Hepatocyte (in vitro differentiated cells): ENCODE data around the gene AAK1. TPM values are rescaled to one million over a fixed set of nuclear protein-coding genes. Genes with fewer than 3 reads are reported as not detected.

Experiments used
- DNase-seq: peaks from one replicate; pipeline ENCODE4 v3.0.0-alpha.2; 2016; ENCODE audit warnings: low spot score
- H2AFZ ChIP-seq: fragments of 200-600 bp; sonication (generic); 2 replicates; pipeline ENCODE4 v1.6.0; 2016; ENCODE audit warnings: antibody characterized with exemption, mild to moderate bottlenecking
- H3K27ac ChIP-seq: fragments of 200-600 bp; sonication (generic); 2 replicates; pipeline ENCODE4 v1.5.1; 2016; ENCODE audit warnings: mild to moderate bottlenecking
- H3K27me3 ChIP-seq: fragments of 200-600 bp; sonication (generic); 2 replicates; pipeline ENCODE4 v1.6.1; 2016
- H3K36me3 ChIP-seq: fragments of 200-600 bp; sonication (generic); replicated peaks from 2 replicates; pipeline ENCODE4 v1.5.1; 2016; ENCODE audit warnings: low read depth; ENCODE audit not compliant: insufficient read depth
- H3K4me1 ChIP-seq: fragments of 200-600 bp; sonication (generic); 2 replicates; pipeline ENCODE4 v1.5.1; 2016; ENCODE audit warnings: mild to moderate bottlenecking, moderate library complexity; ENCODE audit not compliant: insufficient read depth
- H3K4me2 ChIP-seq: fragments of 200-600 bp; sonication (generic); 2 replicates; pipeline ENCODE4 v1.6.0; 2016
- H3K4me3 ChIP-seq: fragments of 200-600 bp; sonication (generic); 2 replicates; pipeline ENCODE4 v1.5.1; 2016; ENCODE audit warnings: mild to moderate bottlenecking
- H3K79me2 ChIP-seq: fragments of 200-600 bp; sonication (generic); 2 replicates; pipeline ENCODE4 v1.6.0; 2017; ENCODE audit warnings: mild to moderate bottlenecking
- H3K9me2 ChIP-seq: fragments of 200-600 bp; sonication (generic); replicated peaks from 2 replicates; pipeline ENCODE4 v1.6.0; 2017; ENCODE audit warnings: mild to moderate bottlenecking; ENCODE audit not compliant: insufficient read depth
- H3K9me3 ChIP-seq: fragments of 200-600 bp; sonication (generic); 2 replicates; pipeline ENCODE4 v1.5.1; 2016; ENCODE audit warnings: low read depth, mild to moderate bottlenecking
- H4K20me1 ChIP-seq: fragments of 200-600 bp; sonication (generic); 2 replicates; pipeline ENCODE4 v1.6.0; 2016; ENCODE audit warnings: mild to moderate bottlenecking; ENCODE audit not compliant: insufficient read depth, poor library complexity, severe bottlenecking
- EZH2 ChIP-seq: fragments of 200-600 bp; sonication (generic); IDR thresholded peaks from 2 replicates; pipeline ENCODE4 v1.6.1; 2016; ENCODE audit warnings: antibody characterized with exemption, mild to moderate bottlenecking, borderline replicate concordance
- EZH2phosphoT487 ChIP-seq: fragments of 200-600 bp; sonication (generic); IDR thresholded peaks from one replicate; pipeline ENCODE4 v1.6.1; 2018; ENCODE audit warnings: antibody characterized with exemption, mild to moderate bottlenecking, low read depth, moderate library complexity; ENCODE audit not compliant: unreplicated experiment, severe bottlenecking
- WGBS: methylation state at CpG from one replicate; pipeline ENCODE4 v1.1.6; 2016; ENCODE audit warnings: low lambda C conversion rate; ENCODE audit errors: missing lambda C conversion rate; 5-methylcytosine and 5-hydroxymethylcytosine counted together
- polyA plus RNA-seq: library from polyadenylated mRNA; unstranded; fragments of >200 nt; fragmentation: Nextera tagmentation; extraction: Ambion mirVana; gene quantifications from 2 replicates; pipeline ENCODE4 v1.2.1, GENCODE V29; 2016
- total RNA-seq: library from RNA; depleted of rRNA; stranded (reverse); fragments of >200 nt; gene quantifications from 2 replicates; pipeline ENCODE4 v1.2.3, GENCODE V29; 2014
- TF ChIP-seq, protein P1 (sequence below): fragments of 200-600 bp; sonication (generic); IDR thresholded peaks from 2 replicates; pipeline ENCODE4 v1.5.1; 2016; ENCODE audit warnings: antibody characterized with exemption, mild to moderate bottlenecking; ENCODE audit not compliant: poor library complexity

Gene AAK1
- total and polyA plus RNA-seq, 2 experiments from 2014 or later, result 30.1 to 30.8 TPM

DNA sequence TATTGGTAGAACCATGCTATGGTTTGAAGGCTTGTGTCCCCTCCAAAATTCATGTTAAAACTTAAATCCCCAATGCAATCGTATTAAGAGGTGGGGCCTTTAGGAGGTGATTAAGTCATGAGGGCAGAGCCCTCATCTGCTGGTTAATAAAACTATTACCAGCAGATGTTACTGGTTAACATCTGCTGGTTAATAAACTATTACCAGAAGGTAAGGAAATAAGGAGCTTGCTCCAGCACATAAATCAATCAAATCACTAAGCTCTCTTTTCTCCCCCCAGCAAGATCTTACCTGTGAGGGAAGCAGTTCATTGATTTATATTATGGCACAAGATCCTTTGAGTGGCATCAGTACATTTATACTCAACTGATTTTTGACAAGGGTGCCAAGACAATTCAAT is 96.9 kb downstream of the AAK1 start:
- DNase-seq, result no peak
- no peak overlapping the region for H3K4me3 ChIP-seq
- H3K4me2 ChIP-seq, result no peak overlapping the region
- no peaks in the 10 kb centered on the region for H3K9me2 ChIP-seq
- H3K36me3 ChIP-seq, result no peaks in the 10 kb centered on the region
- H4K20me1 ChIP-seq, result no peaks in the 10 kb centered on the region
- TF ChIP-seq EZH2phosphoT487, result no peak
- TF ChIP-seq, protein P1, sequence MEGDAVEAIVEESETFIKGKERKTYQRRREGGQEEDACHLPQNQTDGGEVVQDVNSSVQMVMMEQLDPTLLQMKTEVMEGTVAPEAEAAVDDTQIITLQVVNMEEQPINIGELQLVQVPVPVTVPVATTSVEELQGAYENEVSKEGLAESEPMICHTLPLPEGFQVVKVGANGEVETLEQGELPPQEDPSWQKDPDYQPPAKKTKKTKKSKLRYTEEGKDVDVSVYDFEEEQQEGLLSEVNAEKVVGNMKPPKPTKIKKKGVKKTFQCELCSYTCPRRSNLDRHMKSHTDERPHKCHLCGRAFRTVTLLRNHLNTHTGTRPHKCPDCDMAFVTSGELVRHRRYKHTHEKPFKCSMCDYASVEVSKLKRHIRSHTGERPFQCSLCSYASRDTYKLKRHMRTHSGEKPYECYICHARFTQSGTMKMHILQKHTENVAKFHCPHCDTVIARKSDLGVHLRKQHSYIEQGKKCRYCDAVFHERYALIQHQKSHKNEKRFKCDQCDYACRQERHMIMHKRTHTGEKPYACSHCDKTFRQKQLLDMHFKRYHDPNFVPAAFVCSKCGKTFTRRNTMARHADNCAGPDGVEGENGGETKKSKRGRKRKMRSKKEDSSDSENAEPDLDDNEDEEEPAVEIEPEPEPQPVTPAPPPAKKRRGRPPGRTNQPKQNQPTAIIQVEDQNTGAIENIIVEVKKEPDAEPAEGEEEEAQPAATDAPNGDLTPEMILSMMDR, result no peak
- no peak for TF ChIP-seq EZH2
- peaks cover 46% of the 10 kb centered on the region for H3K79me2 ChIP-seq
- H3K27me3 ChIP-seq, result no peaks in the 10 kb centered on the region
- H3K9me3 ChIP-seq, result no peaks in the 10 kb centered on the region
- no peak overlapping the region for H3K27ac ChIP-seq
- 96% methylated on average over 1 of the region's 1 CpG for WGBS
- peaks cover 4% of the 10 kb centered on the region for H3K4me1 ChIP-seq
- no peak overlapping the region for H2AFZ ChIP-seq

DNA sequence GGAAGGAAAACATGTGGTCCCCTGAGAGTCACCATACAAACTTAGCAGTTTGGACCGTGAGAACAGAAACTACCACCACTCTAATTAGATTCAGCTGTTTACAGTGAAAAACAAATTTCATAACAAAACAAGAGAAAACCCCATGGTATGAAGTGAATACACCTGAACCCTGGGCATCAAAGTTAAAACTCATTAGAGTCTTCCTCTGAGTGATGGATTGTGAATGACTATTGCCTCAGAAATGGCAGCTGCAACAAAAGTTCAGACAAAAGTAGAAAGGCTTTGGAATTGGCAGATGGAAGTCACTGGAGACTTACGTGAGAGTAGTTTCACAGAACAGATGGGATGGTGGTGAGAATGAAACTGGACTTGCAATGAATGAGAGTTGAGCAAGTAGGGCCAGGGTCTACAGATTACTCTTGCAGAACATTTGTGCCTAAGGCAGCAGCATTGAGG is 98.0 kb downstream of the AAK1 start:
- Histone ChIP-seq H3K9me2 (no peaks in the 10 kb centered on the region), H3K36me3 (no peaks in the 10 kb centered on the region), H3K4me3 (no peak overlapping the region), H3K27me3 (no peaks in the 10 kb centered on the region), H3K4me1 (peaks cover 4% of the 10 kb centered on the region), H3K79me2 (peaks cover 38% of the 10 kb centered on the region), H3K27ac (no peak overlapping the region), H2AFZ (no peak overlapping the region), H3K4me2 (no peak overlapping the region), H4K20me1 (no peaks in the 10 kb centered on the region), H3K9me3 (no peaks in the 10 kb centered on the region)
- 95% methylated on average over 2 of the region's 2 CpGs for WGBS
- TF ChIP-seq EZH2 (no peak), EZH2phosphoT487 (no peak)
- TF ChIP-seq, protein P1, result no peak
- no peak for DNase-seq

DNA sequence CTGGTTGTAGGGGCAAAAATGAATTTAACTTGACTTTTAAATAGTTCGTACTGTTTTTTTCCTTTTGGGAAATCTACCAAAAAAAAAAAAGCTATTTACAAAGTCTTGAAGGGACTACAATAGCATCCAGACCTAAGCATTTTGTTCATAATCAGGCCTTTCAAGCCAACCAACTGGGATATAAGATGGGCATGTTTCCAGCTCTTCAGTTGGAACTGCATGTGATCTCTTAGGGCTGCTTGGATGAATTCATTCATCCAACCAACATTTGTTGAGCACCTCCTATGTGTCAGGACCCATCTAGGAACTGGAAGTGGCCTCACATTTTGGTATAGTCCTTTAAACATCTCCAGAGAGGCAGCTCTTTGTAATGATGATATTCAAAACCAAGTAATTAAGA is 98.6 kb downstream of the AAK1 start:
- Histone ChIP-seq H2AFZ (no peak overlapping the region), H3K9me2 (no peaks in the 10 kb centered on the region), H3K4me1 (peaks cover 4% of the 10 kb centered on the region), H3K27ac (no peak overlapping the region), H3K79me2 (peaks cover 37% of the 10 kb centered on the region), H3K9me3 (no peaks in the 10 kb centered on the region), H3K36me3 (no peaks in the 10 kb centered on the region), H3K4me2 (no peak overlapping the region), H3K27me3 (no peaks in the 10 kb centered on the region), H4K20me1 (no peaks in the 10 kb centered on the region), H3K4me3 (no peak overlapping the region)
- no peak for DNase-seq
- TF ChIP-seq EZH2phosphoT487, result no peak
- TF ChIP-seq, protein P1, result no peak
- no peak for TF ChIP-seq EZH2
- WGBS, result 100% methylated on average over 1 of the region's 1 CpG

DNA sequence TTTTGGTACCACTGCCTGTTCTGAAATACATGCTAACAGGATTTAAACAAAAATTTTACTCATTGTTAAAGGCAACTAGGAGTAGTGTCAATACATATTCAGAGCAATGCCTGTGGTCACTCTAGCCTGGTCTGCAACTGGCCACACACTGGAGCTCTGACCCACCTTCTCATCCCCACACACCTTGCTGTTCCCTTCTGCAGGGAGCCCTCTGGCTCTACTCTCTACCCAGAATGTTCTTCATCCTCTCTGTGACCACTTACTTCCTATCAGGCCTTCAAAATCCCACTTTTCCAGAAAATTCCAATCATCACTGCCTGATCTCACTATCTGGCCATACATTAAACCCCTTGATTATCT is 104.0 kb downstream of the AAK1 start:
- no peaks in the 10 kb centered on the region for H3K9me2 ChIP-seq
- no peaks in the 10 kb centered on the region for H4K20me1 ChIP-seq
- no peak overlapping the region for H2AFZ ChIP-seq
- H3K4me1 ChIP-seq, result peaks cover 6% of the 10 kb centered on the region
- no peak overlapping the region for H3K4me3 ChIP-seq
- peaks cover 15% of the 10 kb centered on the region for H3K79me2 ChIP-seq
- H3K9me3 ChIP-seq, result no peaks in the 10 kb centered on the region
- H3K4me2 ChIP-seq, result no peak overlapping the region
- peak overlapping the region; percentile 52 for H3K27ac ChIP-seq
- no peaks in the 10 kb centered on the region for H3K36me3 ChIP-seq
- TF ChIP-seq, protein P1, result no peak
- no peak for TF ChIP-seq EZH2phosphoT487
- no peak for TF ChIP-seq EZH2
- DNase-seq, result no peak
- no peaks in the 10 kb centered on the region for H3K27me3 ChIP-seq
